Kidney glomerular epithelial cell (primary cell): ENCODE data around the gene C16orf74.

Experiments
- DNase-seq: peaks from one replicate; lab custom pipeline; 2025; lab: John Stamatoyannopoulos, UW

The C16orf74 gene

DNA sequence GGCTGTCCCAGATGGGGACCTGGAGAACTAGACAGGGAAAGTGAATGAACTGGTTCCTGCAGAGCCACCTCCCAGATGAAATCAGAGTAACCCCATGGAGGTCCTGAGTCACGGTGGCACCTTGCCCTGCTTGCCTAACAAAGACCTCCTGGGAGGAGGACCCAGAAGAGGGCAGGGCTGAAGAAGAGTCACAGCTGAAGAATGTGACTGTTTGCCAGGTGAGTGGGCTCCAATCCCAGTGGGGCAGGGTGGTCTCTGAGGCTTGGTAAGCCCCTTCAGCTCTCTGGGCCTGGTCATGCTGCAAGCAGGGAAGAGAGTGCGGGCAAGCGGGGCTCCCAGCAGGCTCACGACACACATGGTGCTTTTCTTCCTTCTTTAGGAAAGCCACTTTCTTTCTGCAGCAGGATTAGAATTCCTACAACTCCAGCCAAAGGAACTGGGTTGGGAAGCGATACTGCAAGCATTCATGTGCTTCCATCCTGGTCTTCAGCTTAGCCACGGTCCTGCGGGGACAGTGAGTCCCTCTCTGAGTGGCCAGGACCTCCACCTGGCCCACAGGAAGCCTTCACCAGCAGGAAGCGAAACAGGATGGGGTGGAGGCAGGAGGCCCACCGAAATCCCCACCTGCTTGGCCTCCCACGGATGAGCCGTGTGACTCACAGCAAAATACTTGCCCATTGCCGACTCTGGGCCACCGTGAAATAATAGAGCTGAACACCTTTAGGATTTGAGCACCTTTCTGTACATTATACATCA, 4.3 kb downstream of the C16orf74 start:
- no peak for DNase-seq

DNA sequence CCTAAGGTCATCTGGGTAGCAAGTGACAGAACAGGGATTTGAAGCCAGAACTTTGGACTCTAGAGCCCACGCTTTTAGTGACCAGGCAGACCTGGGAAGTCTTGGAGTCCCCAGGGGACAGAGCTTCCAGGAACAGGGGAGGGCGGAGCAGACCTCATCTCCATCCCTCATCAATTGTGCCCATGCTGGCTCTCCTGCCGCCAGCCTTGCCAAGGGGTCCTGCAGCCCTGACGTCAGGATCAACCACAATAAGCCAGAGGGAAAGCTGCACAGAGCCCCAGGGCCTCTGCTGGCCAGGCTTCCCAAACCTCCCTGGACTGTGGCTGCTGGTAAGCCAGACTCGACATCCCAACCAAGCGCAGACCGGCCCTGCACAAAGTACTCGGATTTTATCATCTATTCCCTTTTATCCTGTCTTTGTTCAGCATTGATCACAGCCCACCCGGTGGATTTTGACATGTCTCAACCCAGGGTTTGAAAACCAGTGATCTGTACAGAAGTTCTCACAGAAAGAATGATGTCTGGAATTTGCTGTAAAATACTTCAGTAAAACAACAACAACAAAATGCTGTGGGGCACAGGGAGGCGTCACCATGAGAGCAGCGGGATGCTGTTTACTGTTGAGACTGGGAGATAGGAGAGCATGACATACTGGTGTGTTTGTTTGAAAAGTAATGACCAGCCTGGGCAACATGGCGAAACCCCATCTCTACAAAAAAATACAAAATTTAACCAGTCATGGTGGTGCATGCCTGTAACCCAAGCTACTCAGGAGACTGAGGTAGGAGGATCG, 11.8 kb downstream of the C16orf74 start:
- no peak for DNase-seq

DNA sequence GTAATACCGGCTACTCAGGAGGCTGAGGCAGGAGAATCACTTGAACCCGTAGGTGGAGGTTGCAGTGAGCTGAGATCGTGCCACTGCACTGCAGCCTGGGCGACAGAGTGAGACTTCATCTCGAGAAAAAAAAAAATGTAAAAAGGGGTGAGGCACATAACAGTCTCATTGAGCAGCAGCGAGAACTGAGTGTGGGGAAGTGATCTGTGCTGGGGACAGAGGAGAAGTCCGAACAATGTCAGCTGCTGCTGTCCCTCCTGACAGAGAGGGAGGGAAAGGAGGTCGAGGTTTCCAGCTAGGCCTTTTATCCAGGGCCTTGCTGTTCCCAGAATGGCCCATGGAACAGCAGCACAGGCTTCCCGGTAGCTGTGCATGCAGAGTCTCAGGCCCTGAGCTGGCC, 14.0 kb downstream of the C16orf74 start:
- no peak for DNase-seq

DNA sequence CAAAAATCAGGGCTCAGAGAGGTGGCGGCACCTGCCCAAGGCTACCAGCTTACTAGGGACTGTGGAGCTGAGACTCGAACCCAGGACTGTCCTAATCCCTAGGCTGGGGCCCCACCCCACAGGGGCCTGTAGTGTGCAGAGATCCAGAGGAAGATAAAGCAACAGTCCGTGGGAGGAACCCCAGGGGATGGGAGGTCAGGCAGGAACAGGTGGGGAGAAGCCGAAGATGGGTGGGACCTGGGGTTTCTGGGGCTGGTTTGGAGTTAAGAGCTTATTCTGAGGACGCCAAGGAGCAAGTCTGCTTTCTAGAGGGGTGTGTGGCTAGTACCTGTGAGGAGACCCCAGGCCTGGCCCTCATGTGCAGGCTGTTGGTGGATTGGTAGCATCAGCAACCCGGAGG, 14.9 kb downstream of the C16orf74 start:
- no peak for DNase-seq

DNA sequence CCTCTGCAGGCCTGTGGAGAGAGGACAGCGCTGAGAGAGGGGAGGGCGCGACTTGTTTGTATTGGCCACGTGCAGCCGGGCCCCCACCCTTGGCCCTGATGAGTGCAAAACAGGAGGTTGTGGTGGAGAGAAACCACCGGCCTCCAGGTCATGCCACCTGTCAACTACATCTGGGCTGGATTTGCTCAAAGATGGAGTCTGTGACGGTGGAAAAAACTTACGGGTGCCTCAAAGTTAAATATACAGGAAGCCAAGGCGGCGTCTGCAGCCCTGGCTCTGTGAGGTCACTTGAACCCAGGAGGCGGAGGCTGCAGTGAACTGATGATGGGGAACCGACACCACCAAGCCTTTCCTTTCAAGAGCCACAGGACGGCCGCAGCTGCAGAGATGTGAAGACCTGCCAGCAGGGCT, 15.7 kb downstream of the C16orf74 start:
- DNase-seq = no peak

DNA sequence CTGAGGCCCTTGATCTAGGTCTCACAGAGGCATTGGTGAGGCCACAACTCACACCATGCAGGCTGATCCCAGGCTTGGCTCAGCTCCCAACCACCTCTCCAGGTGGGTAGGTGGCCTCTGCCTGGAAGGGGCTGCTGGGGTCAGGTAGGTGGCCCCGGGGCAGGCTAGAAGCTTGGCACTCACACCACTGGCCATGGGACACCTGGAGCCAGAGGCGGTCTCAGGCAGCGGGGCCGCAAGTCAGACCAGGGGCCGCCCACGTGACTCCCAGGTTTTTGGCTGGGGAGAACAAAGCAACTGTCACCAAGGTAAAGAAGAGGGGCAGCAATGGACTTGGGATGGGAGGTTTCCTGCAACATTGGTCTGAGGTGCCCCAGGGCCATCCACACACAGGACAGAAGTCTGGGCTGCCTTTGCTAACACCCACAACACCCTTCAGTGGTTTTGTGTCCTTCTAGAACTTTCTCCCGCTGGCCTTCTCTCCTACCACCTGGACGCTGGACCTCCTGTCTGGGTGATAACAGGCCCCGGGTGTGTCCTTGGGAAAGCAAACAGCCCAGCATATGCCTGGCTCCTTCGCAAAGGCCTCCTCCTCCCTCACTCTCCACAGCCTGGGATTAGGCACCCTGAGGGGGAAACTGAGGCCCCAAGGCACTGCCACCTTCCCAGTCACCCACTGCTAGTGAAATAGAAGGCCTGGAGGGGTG, 16.4 kb downstream of the C16orf74 start:
- DNase-seq = no peak

DNA sequence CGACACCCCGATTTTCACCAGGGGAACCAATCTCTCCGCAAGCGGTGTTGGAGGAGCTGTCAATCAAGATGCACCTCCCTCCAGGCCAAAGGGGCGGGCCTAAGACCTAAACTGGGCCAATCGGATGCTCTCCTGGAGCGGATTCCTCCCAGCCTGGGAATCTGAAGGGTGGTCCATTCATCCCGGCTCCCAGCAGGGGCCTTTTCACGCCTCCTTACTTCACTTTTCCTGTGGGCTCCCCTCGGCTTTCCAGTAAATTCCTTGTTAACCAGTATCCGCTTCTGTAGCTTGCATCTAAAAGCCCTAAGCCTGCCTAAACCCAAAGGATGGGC, 17.1 kb downstream of the C16orf74 start:
- DNase-seq = no peak

DNA sequence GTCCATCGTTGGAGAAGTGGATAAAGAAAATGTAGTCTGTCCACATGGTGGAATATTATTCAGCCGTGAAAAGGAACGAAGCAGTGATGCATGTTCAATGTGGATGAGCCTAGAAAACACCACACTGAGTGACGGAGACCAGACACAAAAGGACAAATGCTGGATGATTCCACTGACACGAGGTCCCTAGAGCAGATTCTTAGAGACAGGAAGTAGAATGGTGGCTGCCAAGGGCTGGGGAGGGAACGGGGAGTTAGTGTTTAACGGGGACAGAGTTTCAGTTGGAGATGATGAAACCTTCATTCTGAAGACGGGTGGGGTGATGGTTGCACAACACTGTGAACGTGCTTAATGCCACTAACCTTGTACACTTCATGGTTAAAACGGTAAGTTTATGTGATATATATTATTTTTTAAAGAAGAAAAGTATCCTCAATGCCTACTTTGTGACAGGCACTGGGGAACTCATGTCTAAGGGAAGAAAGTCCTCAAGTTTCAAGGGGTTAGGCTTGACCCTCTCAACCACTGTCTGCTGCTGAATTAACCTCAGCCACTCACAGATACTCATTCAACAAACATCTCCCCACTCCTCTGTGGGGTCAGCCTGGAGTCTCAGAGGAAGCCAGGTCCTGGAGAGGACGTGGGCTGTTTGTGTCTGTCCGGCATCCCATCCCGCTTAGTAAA, 17.6 kb downstream of the C16orf74 start:
- DNase-seq = no peak

DNA sequence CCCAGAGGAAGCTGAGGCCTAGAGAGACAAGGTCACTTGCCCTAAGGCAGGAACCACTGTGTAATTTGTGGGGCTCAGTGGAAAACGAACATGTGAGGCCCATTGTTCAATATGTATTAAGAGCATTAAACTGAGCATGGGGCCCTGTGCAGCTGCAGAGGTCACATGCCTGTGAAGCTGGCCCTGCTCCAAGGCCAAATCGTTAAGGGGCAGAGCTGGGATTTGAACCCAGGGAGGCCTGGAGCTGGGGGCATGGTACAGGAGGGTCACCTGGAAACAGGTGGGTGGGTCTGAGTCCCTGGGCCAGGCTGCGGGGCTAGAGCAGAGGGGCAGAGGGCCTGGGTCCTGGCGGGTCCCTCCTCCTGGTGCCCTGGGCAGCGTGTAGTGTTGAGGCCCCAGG, 19.7 kb downstream of the C16orf74 start:
- no peak for DNase-seq

DNA sequence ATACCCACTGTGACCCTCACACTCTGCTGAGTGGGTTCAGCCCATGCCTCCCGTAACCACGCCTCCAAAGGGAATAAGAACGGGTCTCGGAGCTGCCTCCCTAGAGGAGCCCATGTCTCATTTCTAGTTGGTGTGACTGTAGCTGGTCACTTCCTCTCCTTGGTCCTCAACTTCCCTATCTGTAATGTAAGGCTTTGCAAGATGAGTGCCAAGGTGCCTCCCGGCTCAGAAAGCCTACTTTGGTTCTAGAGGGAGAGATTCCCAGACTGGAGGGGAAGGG, 20.8 kb downstream of the C16orf74 start:
- DNase-seq = no peak

DNA sequence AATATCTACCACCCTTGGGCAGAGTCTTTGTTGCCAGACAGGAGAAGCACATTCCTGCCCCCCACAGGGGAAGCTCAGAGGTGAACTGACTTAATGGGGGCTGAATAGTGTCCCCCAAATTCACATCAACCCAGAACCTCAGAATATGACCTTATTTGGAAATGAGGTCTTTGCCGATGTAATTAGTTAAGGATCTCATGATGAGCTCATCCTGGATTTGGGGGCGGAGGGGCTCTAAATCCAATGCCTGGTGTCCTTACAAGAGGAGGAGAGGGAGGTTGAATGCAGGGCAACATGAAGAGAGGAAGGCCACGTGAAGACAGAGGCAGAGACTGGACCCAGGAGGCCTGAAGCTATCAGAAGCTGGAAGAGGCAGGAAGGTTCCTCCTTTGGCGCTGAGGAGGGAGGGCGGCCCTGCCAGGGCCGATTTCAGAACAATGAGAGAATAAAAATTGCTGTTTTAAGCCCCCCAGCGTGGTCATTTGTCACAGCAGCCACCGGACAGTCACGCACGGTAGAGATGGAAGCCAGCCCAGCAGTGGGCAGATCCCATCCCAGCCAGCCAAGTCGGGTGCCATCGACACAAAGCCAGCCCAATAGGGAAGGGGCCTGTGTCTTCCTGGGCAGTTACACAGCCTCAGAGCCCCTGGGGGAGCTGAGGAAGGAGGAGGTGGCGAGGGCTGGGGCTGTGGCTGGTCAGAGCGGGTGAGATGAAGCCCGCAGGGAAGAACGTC, 21.3 kb downstream of the C16orf74 start:
- DNase-seq = no peak

DNA sequence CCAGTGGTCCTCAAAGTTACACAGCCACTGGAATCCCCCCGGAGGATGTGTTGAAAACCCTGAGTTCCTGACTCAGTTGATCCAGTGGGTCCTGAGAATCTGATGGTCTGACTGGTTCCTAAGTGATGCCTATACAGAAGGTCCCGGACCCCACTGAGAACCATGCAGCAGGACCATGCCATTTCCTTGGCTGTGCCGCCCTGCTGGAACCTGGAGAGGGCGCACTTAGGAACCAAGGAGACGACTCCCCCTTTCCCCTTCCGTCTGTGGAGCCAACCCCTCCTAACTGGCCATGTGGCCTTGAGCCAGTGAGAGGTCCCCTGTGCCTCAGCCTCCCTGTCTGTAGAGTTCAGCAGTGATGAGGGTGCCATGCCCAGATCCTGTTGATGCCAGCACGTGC, 22.0 kb downstream of the C16orf74 start:
- no peak for DNase-seq

DNA sequence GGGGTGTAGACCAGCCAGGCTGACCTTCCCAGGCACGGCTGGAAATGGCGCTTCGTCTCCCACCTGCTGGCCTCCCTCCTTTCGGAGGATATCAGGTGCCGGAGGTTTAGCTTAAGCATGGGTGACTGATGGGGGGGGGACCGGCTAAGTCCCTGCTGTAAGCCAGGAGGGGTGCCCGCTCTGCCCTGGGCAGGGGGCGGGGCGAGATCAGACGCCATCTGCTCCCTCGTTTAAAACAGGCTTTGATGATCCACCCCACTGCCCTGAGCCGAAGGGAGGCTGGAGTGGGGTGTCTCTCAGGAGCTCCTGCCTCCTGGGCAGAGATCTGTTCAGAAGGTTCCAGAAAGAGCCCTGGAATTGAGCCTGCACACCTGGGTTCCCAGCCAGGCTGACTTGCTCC, 26.0 kb downstream of the C16orf74 start:
- no peak for DNase-seq

DNA sequence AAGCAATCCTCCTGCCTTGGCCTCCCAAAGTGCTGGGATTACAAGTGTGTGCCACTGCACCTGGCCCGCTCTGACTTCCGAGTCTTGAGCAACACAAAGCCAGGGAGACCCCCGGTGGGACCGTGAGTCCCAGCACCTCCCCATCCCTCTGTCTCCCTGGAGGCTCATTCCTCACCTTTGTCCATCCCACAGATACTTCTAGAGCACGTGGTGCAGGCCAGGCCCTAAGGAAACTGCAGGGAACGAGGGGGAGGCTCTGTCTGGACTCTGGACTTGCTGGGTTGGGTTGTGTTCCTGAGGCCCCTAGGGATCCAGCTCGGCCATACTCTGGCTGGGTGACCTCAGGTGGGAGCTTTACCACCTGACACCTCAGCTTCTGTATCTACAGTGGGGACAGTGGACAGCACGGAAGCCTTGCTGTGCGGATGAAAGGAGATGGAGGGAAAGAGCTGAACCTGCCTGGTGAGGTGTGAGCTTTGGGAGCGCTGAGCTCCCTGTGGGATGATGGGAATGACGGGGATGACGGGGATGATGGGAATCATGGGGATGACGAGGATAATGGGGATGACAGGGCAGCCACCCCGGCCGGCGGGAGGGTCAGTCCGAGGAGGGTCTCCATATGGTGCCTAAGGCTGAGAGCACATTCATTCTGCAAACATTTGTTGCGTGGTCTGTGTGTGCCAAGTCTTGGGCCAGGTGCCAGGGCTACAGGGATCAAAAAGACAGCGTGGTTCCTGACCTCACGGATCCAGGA, 26.6 kb downstream of the C16orf74 start:
- DNase-seq = no peak

DNA sequence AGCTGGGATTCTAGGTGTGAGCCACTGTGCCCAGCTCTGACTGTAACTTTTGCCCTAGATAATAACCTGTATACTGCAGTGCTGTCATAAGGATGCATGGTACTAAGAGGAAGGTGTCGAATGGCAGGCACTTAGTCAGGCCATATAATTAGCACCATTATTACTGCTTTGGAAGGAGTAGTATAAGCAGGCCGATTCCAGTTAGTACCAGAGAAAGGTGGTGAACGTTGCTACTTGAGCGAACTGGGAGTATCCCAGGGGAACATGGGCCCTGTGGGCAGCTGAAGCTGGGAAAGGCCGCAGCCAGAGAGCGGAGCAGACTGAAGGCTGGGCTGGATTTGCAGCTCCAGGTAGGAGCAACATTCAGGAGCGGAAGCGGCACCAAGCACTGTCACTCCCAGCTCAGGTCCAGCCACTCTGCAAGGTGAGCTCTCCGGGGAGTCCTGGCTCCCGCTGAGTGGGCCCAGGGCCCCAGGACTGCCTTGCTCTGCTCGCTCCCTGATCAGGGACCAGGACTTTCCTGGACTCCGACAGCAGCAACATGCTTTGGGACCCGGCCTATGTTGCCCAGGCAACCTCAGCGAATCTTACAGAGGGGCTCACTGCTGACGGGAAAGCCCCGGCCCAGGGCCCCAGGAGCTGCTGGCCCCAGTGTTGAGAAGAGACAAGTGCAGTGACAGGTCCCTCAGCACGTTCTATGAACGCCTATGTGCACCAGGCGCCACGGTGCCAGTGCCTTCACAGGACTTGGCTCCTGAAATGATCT, 28.6 kb downstream of the C16orf74 start:
- DNase-seq = no peak

DNA sequence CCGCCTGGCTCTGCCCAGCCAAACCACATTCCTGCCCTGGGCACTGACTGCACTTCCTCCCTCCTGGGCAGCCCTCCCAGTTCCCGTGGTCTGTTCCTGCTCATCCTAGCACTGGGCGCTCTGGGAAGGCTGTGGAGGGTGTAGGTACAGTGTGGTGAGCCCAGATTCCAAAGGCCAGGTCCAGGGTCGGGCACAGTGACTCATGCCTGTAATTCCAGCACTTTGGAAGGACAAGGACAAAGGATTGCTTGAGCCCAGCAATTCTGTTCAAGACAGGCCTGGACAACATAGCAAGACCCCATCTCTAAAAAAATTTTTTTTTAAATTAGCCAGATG, 30.6 kb downstream of the C16orf74 start:
- peak; percentile 74 for DNase-seq

DNA sequence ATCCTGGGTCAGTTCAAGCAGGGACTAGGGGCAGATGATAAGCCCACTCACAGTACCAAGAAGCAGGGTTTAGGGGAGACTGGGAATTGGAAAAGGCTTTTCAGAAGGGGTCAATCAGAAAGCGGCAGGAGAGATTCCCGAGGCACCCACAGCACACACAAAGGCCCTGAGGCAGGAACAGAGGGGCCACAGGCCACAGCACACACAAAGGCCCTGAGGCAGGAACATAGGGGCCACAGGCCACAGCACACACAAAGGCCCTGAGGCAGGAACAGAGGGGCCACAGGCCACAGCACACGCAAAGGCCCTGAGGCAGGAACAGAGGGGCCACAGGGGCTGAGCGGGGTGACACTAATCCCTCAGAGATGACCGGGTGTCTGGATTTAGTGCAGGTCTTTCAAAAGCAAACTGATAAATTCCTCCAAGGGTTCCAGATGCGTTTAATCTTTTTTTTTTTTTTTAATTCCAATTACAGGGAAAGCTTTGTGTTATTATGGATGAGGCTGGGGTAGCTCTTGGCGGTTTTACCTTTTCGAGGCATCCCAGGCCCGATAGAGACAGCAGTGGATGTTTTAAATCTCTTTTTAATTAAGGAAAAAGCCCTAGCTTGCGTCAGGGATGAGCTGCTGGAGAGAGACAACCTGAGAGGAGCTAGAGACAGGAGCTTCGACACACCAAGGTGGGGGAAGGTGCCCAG, 31.1 kb downstream of the C16orf74 start:
- no peak for DNase-seq

DNA sequence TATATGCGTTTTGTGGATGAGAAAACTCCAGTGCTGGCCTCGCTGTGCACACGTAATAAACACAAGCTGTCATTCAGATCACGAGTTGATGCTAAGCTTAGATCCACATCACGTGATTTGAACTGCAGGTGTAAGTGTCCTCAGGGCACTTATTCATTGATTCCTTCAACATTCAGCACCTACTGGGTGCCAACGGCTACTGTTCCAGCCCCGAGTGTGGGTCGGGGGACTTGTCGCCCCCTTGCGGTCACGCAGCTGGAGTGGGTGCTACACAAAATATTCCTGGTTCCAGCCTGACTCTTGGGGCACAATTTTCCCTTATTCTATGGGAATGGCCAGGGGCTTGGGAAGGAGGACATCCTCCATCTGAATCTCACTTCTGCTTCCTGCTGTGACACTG, 32.2 kb downstream of the C16orf74 start:
- DNase-seq = no peak

DNA sequence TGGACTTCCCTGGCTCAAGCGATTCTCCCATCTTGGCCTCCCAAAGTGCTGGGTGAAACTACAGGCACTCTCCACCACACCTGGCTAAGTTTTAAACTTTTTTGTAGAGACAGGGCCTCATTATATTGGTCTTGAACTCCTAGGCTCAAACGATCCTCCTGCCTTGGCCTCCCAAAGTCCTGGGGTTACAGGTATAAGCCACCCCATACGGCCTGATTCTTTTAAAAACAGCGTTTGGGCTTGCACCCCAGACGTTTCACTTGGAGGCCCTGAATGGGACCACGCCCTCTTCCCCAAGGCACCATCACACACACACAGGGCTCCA, 32.8 kb downstream of the C16orf74 start:
- DNase-seq = no peak
